Stimulated activated CD4-positive, alpha-beta T cell treated with anti-CD3 and anti-CD28 coated beads, Interleukin-1b, Interleukin-23, amount 100 ng/mL, for 24 hours (primary cell): ENCODE measurements around the gene TMPRSS4.
A peak's percentile ranks its signal among the peaks of the same experiment; 100 is the strongest.

Experiments used
- DNase-seq, 4 experiments: peaks; one replicate each; pipeline ENCODE4 v3.0.0-alpha.2; 2020; ENCODE audit warnings: low read depth in 4 of 4, low spot score in 1 of 4

The TMPRSS4 gene

GRCh38 chr11:118076754-118077281, at the start of gene TMPRSS4:
Gene TMPRSS4 (plus strand): TSS chr11:118077078. CDS start chr11:118077303, 225 bp downstream.
- no peak for DNase-seq

GRCh38 chr11:118027694-118028093, 49.2 kb upstream of the TMPRSS4 start:
- no peak for DNase-seq

- no peak for DNase-seq
These were observed 48.3 kb upstream of the TMPRSS4 start for GRCh38 chr11:118028626-118029025.

- no peak for DNase-seq
These were observed 43.4 kb upstream of the TMPRSS4 start for GRCh38 chr11:118033443-118033842.

- no peak for DNase-seq
These were observed 34.7 kb upstream of the TMPRSS4 start for GRCh38 chr11:118042141-118042540.

- DNase-seq: no peak
These were observed 34.1 kb upstream of the TMPRSS4 start for GRCh38 chr11:118042796-118043195.

GRCh38 chr11:118045191-118045590, 31.7 kb upstream of the TMPRSS4 start:
- no peak for DNase-seq

- no peak for DNase-seq
These were observed 30.6 kb upstream of the TMPRSS4 start for GRCh38 chr11:118046051-118046963.

GRCh38 chr11:118046964-118047700, 29.7 kb upstream of the TMPRSS4 start:
- no peak for DNase-seq

GRCh38 chr11:118047749-118048148, 29.1 kb upstream of the TMPRSS4 start:
- no peak for DNase-seq

- DNase-seq: no peak
These were observed 28.2 kb upstream of the TMPRSS4 start for GRCh38 chr11:118048472-118049370.

GRCh38 chr11:118049771-118050170, 27.1 kb upstream of the TMPRSS4 start:
- DNase-seq: no peak

- DNase-seq: no peak
These were observed 26.5 kb upstream of the TMPRSS4 start for GRCh38 chr11:118050208-118050891.

- no peak for DNase-seq
These were observed 25.7 kb upstream of the TMPRSS4 start for GRCh38 chr11:118051136-118051610.

GRCh38 chr11:118051611-118052461, 25.0 kb upstream of the TMPRSS4 start:
- DNase-seq: peak in 2 of 4 experiments; percentile 21 to 37

GRCh38 chr11:118052581-118053206, 24.2 kb upstream of the TMPRSS4 start:
- DNase-seq: no peak

- DNase-seq: no peak
These were observed 21.9 kb upstream of the TMPRSS4 start for GRCh38 chr11:118054712-118055640.

GRCh38 chr11:118055966-118056365, 20.9 kb upstream of the TMPRSS4 start:
- no peak for DNase-seq
